Measurements from ENCODE around the gene CAPN3. TPM values are rescaled to one million over a fixed set of nuclear protein-coding genes. Genes with fewer than 3 reads are reported as not detected.

Gene CAPN3
- total RNA-seq, 4 donors from 2014 or later = 20.3 to 42.9 (median 35.9) TPM

DNA sequence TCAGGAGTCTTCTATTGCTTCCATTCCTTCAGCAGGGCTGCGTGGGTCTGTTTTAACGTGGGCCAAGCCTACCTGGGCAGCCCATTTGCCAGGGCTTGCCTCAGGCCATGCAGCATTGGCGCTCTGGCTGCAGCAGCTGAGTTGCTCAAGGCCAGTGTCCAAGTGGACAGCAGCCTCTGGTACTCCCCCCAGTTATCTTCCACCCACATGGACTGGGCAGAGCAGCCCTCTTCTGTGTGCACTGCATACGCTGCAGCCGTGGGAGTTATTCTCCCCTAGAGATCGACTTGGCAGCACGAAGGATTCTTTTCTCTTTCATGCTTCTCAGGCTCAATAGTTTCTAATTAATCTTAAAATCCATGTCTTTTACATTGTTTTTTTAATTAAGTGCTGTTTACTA is 6.9 kb upstream of the CAPN3 start:
- TF ChIP-seq POLR2A (IDR thresholded peaks at IDR 0.05) (no peak), CTCF (IDR thresholded peaks at IDR 0.05) (no peak)

GRCh38 chr15:42353061-42353460 is 6.2 kb upstream of the CAPN3 start:
- no peak for TF ChIP-seq POLR2A (IDR thresholded peaks at IDR 0.05)
- TF ChIP-seq CTCF (IDR thresholded peaks at IDR 0.05) = no peak
- 91 to 94% methylated on average over 6 of the region's 6 CpGs for WGBS, 2 donors
- DNase-seq (ENCODE audit: low spot score in 2 of 2) = no peak
- H3K4me3 ChIP-seq (ENCODE audit: low read depth, poor library complexity, severe bottlenecking) = no peak overlapping the region
- intact Hi-C loops (cut with DNase I; ENCODE audit: low total_unique reads) = no loop called here

More for the DNA sequence above, 6.9 kb upstream of the CAPN3 start:
- no peak for DNase-seq (ENCODE audit: low spot score in 2 of 2)
- no peak overlapping the region for H3K4me3 ChIP-seq (ENCODE audit: low read depth, poor library complexity, severe bottlenecking)
- intact Hi-C loops (cut with DNase I; ENCODE audit: low total_unique reads) = no loop called here
- 88% methylated on average over 7 of the region's 7 CpGs for WGBS, 2 donors

GRCh38 chr15:42354824-42355223 is 4.5 kb upstream of the CAPN3 start:
- DNase-seq (ENCODE audit: low spot score in 2 of 2) = no peak
- no peak overlapping the region for H3K4me3 ChIP-seq (ENCODE audit: low read depth, poor library complexity, severe bottlenecking)
- TF ChIP-seq CTCF (IDR thresholded peaks at IDR 0.05) (no peak), POLR2A (IDR thresholded peaks at IDR 0.05) (no peak)
- 67 to 76% methylated on average over 2 of the region's 2 CpGs for WGBS, 2 donors
- intact Hi-C loops (cut with DNase I; ENCODE audit: low total_unique reads) = no loop called here

DNA sequence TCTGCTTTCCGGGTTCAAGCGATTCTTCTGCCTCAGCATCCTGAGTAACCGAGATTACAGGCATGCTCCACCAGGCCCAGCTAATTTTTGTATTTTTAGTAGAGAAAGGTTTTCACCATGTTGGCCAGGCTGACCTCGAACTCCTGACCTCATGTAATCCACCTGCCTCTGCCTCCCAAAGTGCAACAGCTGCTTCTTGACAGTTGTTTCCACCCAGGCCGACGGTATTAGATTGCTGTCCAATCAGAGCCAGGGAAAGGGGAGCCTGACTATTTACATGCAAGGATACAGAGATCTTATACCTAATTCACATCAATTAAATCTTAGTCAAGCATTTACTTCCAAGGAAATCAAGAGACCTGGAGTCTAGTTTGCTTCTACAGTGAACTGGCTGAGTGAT is 4.0 kb upstream of the CAPN3 start:
- TF ChIP-seq CTCF (IDR thresholded peaks at IDR 0.05) (no peak), POLR2A (IDR thresholded peaks at IDR 0.05) (no peak)
- 86 to 91% methylated on average over 6 of the region's 6 CpGs for WGBS, 2 donors
- H3K4me3 ChIP-seq (ENCODE audit: low read depth, poor library complexity, severe bottlenecking) = no peak overlapping the region
- no peak for DNase-seq (ENCODE audit: low spot score in 2 of 2)
- intact Hi-C loops (cut with DNase I; ENCODE audit: low total_unique reads) = no loop called here

DNA sequence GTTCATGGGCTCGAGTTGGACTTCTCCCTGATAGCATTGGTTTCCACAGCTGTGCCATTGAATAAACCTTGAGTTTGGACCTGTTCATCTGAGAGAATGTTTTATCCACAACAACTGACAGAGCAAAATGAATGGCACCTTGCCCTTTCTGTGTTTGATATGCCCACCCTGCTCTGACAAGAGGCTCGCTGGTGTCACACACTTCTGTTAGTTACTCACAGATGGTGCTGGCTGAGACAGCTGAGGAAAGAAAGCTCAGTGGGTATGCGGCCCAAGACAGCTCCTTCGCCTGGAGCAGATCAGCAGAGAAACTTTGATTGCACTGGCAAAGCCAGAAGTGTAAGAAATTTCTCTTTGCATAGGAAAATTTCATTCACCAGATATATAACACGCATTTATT is 2.5 kb upstream of the CAPN3 start:
- intact Hi-C loops (cut with DNase I; ENCODE audit: low total_unique reads) = no loop called here
- no peak overlapping the region for H3K4me3 ChIP-seq (ENCODE audit: low read depth, poor library complexity, severe bottlenecking)

More for the DNA sequence above, 2.5 kb upstream of the CAPN3 start:
- 79 to 90% methylated on average over 5 of the region's 5 CpGs for WGBS, 2 donors
- no peak for DNase-seq (ENCODE audit: low spot score in 2 of 2)
- TF ChIP-seq POLR2A (IDR thresholded peaks at IDR 0.05) (no peak), CTCF (IDR thresholded peaks at IDR 0.05) (no peak)
